Measurements from ENCODE around the gene UBXN1. TPM values are rescaled to one million over a fixed set of nuclear protein-coding genes. Genes with fewer than 3 reads are reported as not detected.

Gene UBXN1
- total RNA-seq, 1 donor from 2014 or later: 106 TPM

GRCh38 chr11:62721994-62722393, 43.1 kb upstream of the UBXN1 start:
- Histone ChIP-seq H3K9me3 (ENCODE audit: control insufficient read depth in 3 of 3, low read length in 3 of 3) (no peaks in the 10 kb centered on the region), H3K36me3 (ENCODE audit: control insufficient read depth in 3 of 3, insufficient read depth in 3 of 3, low read length in 3 of 3) (peaks cover 53 to 62% (median 60%) of the 10 kb centered on the region in 3 donors), H3K9ac (ENCODE audit: low read depth in 1 of 3, low read length in 3 of 3) (no peak overlapping the region), H3K4me3 (ENCODE audit: low read length in 3 of 3) (no peak overlapping the region), H3K4me1 (ENCODE audit: control insufficient read depth in 3 of 3, insufficient read depth in 3 of 3, low read length in 3 of 3) (peaks cover 24 to 29% (median 24%) of the 10 kb centered on the region in 3 donors), H3K27ac (ENCODE audit: low read depth, low read length) (no peak overlapping the region), H3K27me3 (ENCODE audit: control insufficient read depth in 3 of 3, insufficient read depth in 3 of 3, low read length in 3 of 3) (no peaks in the 10 kb centered on the region)

GRCh38 chr11:62719302-62719978, 40.6 kb upstream of the UBXN1 start:
- H3K27ac ChIP-seq (ENCODE audit: low read depth, low read length): no peak overlapping the region
- no peaks in the 10 kb centered on the region for H3K27me3 ChIP-seq (ENCODE audit: control insufficient read depth in 3 of 3, insufficient read depth in 3 of 3, low read length in 3 of 3)
- H3K36me3 ChIP-seq (ENCODE audit: control insufficient read depth in 3 of 3, insufficient read depth in 3 of 3, low read length in 3 of 3): peaks cover 63 to 85% (median 83%) of the 10 kb centered on the region in 3 donors
- H3K4me3 ChIP-seq (ENCODE audit: low read length in 3 of 3): no peak overlapping the region
- H3K9me3 ChIP-seq (ENCODE audit: control insufficient read depth in 3 of 3, low read length in 3 of 3): no peaks in the 10 kb centered on the region
- peaks cover 8 to 11% (median 10%) of the 10 kb centered on the region in 3 donors for H3K4me1 ChIP-seq (ENCODE audit: control insufficient read depth in 3 of 3, insufficient read depth in 3 of 3, low read length in 3 of 3)
- H3K9ac ChIP-seq (ENCODE audit: low read depth in 1 of 3, low read length in 3 of 3): no peak overlapping the region

GRCh38 chr11:62716816-62717215, 37.9 kb upstream of the UBXN1 start:
- Histone ChIP-seq H3K36me3 (ENCODE audit: control insufficient read depth in 3 of 3, insufficient read depth in 3 of 3, low read length in 3 of 3) (peaks cover 58 to 87% (median 82%) of the 10 kb centered on the region in 3 donors), H3K4me1 (ENCODE audit: control insufficient read depth in 3 of 3, insufficient read depth in 3 of 3, low read length in 3 of 3) (peaks cover 0 to 5% (median 3%) of the 10 kb centered on the region in 3 donors), H3K9me3 (ENCODE audit: control insufficient read depth in 3 of 3, low read length in 3 of 3) (no peaks in the 10 kb centered on the region), H3K9ac (ENCODE audit: low read depth in 1 of 3, low read length in 3 of 3) (peak overlapping the region in 1 of 3 donors; percentile 38), H3K27me3 (ENCODE audit: control insufficient read depth in 3 of 3, insufficient read depth in 3 of 3, low read length in 3 of 3) (no peaks in the 10 kb centered on the region), H3K27ac (ENCODE audit: low read depth, low read length) (no peak overlapping the region), H3K4me3 (ENCODE audit: low read length in 3 of 3) (no peak overlapping the region)

DNA sequence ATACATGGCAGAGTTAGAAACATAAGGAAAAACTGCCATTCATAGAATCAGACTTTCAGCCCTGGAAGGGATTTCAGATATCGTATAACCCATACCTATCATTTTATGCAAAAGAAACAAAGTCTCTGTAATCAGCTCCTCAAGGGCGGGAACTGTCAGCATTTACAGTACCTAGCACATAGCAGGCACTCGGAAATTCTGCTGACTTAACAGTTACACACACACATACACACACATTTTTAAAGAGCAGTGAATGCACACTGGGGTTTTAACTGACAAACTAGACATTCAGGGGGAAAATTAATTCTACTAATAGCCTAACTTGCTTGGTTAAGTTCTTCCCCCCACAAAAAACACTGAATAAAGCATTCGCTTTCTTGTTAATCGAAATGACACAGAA, 37.3 kb upstream of the UBXN1 start:
- H3K9ac ChIP-seq (ENCODE audit: low read depth in 1 of 3, low read length in 3 of 3): no peak overlapping the region
- H3K36me3 ChIP-seq (ENCODE audit: control insufficient read depth in 3 of 3, insufficient read depth in 3 of 3, low read length in 3 of 3): peaks cover 52 to 81% (median 80%) of the 10 kb centered on the region in 3 donors
- no peaks in the 10 kb centered on the region for H3K27me3 ChIP-seq (ENCODE audit: control insufficient read depth in 3 of 3, insufficient read depth in 3 of 3, low read length in 3 of 3)
- peaks cover 0 to 5% (median 3%) of the 10 kb centered on the region in 3 donors for H3K4me1 ChIP-seq (ENCODE audit: control insufficient read depth in 3 of 3, insufficient read depth in 3 of 3, low read length in 3 of 3)
- no peak overlapping the region for H3K4me3 ChIP-seq (ENCODE audit: low read length in 3 of 3)
- no peaks in the 10 kb centered on the region for H3K9me3 ChIP-seq (ENCODE audit: control insufficient read depth in 3 of 3, low read length in 3 of 3)
- no peak overlapping the region for H3K27ac ChIP-seq (ENCODE audit: low read depth, low read length)

DNA sequence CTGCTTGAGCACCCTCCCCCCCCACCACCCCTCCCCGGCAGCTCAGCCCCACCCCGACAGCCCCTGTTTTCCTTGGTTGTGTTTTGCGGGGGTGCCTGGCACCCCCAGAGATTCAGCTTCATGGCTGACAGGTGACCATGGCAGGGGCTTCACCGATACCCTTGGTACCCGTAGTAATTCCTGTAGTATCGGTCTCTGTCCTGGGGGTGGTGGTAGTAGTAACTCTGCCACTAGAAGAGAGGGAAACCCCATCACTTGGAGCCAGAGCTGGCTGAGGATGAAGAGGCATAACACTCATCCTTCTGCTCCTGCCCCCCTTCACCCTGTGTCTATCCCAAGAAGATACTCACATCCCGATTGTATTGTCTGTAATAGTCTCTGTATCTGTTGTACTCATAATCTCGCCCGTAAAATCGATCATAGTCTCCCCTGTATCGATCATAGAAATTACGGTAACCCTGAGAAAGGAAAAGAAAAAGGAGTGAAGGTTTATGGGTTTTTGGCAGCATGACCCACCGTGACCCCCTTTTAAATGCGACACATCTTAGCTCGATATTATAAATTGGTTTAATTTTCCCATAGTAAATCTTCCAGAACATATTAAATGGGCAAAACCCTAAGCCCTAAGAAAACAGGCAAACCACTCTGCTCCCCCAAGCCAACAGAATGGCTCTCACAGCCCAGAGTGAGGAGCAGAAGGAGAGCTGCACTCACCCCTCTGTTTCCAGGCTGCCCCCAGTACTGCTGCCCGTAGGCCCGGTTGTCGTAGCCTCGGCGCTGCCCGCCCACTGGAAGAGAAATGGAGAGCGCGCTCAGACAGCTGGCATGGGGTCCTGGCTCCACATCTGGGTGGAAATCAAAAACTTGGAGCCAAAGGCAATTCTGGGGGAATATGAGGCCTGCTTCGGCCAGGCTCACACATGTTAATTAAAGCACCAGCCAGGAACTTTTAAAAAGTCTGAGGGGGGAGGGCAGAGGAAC, 36.6 kb upstream of the UBXN1 start:
- no peak overlapping the region for H3K27ac ChIP-seq (ENCODE audit: low read depth, low read length)

DNA sequence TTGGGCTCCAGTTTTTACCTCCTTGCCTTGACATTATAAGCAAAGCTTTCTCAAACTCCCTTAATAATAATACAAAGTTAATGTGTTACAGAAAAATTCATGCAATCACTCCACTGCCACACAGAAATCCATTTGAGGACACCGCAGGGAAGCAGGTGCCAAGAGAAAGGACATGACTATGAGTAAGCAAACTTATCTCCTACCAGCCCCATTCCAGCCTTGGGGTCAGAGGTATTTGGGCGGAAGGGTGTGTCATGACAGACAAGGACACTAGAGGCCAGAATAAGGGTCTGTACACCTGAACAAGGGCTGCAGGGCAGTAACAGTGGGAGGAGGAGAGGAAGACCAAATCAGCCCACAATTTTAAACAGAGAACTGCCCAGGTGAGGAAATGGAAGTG, 34.5 kb upstream of the UBXN1 start:
- Histone ChIP-seq H3K4me3 (ENCODE audit: low read length in 3 of 3) (no peak overlapping the region), H3K27me3 (ENCODE audit: control insufficient read depth in 3 of 3, insufficient read depth in 3 of 3, low read length in 3 of 3) (no peaks in the 10 kb centered on the region), H3K9ac (ENCODE audit: low read depth in 1 of 3, low read length in 3 of 3) (peak overlapping the region in 1 of 3 donors; percentile 28), H3K9me3 (ENCODE audit: control insufficient read depth in 3 of 3, low read length in 3 of 3) (no peaks in the 10 kb centered on the region), H3K36me3 (ENCODE audit: control insufficient read depth in 3 of 3, insufficient read depth in 3 of 3, low read length in 3 of 3) (peaks cover 40 to 59% (median 56%) of the 10 kb centered on the region in 3 donors), H3K4me1 (ENCODE audit: control insufficient read depth in 3 of 3, insufficient read depth in 3 of 3, low read length in 3 of 3) (peaks cover 19 to 22% (median 22%) of the 10 kb centered on the region in 3 donors), H3K27ac (ENCODE audit: low read depth, low read length) (peak overlapping the region; percentile 23)

More for the DNA sequence above, 36.6 kb upstream of the UBXN1 start:
- Histone ChIP-seq H3K9me3 (ENCODE audit: control insufficient read depth in 3 of 3, low read length in 3 of 3) (no peaks in the 10 kb centered on the region), H3K4me1 (ENCODE audit: control insufficient read depth in 3 of 3, insufficient read depth in 3 of 3, low read length in 3 of 3) (peaks cover 4 to 8% (median 6%) of the 10 kb centered on the region in 3 donors), H3K27me3 (ENCODE audit: control insufficient read depth in 3 of 3, insufficient read depth in 3 of 3, low read length in 3 of 3) (no peaks in the 10 kb centered on the region), H3K4me3 (ENCODE audit: low read length in 3 of 3) (no peak overlapping the region), H3K9ac (ENCODE audit: low read depth in 1 of 3, low read length in 3 of 3) (no peak overlapping the region), H3K36me3 (ENCODE audit: control insufficient read depth in 3 of 3, insufficient read depth in 3 of 3, low read length in 3 of 3) (peaks cover 50 to 77% (median 75%) of the 10 kb centered on the region in 3 donors)

DNA sequence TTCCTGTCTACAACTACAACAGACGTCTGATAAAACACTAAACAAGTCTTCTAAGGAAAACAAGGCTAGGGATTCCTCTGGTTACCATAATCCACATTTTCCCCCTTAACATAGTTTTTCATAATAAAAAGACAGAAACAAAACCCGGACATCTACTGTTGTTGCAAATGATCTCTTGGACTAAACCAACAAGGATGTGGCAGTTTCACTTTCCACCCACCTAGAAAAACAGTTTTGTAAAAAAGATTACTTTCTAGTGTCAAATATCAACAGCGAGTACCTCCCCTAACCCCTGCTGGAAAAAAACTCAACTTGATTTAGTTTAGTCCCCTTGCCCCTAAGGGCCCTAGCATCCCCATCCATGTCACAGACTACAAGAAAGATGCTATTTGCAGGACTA, 34.0 kb upstream of the UBXN1 start:
- Histone ChIP-seq H3K27me3 (ENCODE audit: control insufficient read depth in 3 of 3, insufficient read depth in 3 of 3, low read length in 3 of 3) (no peaks in the 10 kb centered on the region), H3K27ac (ENCODE audit: low read depth, low read length) (peak overlapping the region; percentile 23), H3K36me3 (ENCODE audit: control insufficient read depth in 3 of 3, insufficient read depth in 3 of 3, low read length in 3 of 3) (peaks cover 38 to 57% (median 54%) of the 10 kb centered on the region in 3 donors), H3K4me1 (ENCODE audit: control insufficient read depth in 3 of 3, insufficient read depth in 3 of 3, low read length in 3 of 3) (peaks cover 21 to 27% (median 27%) of the 10 kb centered on the region in 3 donors), H3K9me3 (ENCODE audit: control insufficient read depth in 3 of 3, low read length in 3 of 3) (no peaks in the 10 kb centered on the region), H3K4me3 (ENCODE audit: low read length in 3 of 3) (no peak overlapping the region), H3K9ac (ENCODE audit: low read depth in 1 of 3, low read length in 3 of 3) (no peak overlapping the region)

DNA sequence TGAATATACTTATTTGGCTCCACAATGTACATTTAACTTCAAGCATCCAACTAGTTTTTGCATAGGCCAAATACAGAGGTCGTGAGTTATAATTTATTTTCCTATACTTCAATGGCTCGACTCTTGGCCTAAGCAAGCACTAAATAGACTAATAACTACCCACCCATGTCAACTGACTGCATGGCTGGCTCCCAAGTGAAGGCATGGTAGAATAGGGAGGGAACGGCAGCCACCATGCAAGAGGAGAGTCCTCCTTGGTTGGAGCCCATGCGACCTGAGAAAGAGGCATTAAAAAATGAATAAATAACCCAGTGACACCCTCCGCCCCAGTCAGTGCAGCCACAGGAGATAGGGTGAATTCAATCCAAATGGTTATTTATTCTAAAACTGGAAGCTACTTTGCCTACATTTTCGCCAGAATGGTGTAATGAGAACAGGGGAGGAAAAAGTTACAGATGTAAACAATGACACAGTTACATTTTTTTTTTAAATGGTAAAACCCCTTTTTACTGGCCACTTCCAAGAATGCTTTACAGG, 33.5 kb upstream of the UBXN1 start:
- H3K4me3 ChIP-seq (ENCODE audit: low read length in 3 of 3): no peak overlapping the region
- no peak overlapping the region for H3K27ac ChIP-seq (ENCODE audit: low read depth, low read length)
- H3K36me3 ChIP-seq (ENCODE audit: control insufficient read depth in 3 of 3, insufficient read depth in 3 of 3, low read length in 3 of 3): peaks cover 34 to 51% (median 49%) of the 10 kb centered on the region in 3 donors
- H3K9me3 ChIP-seq (ENCODE audit: control insufficient read depth in 3 of 3, low read length in 3 of 3): no peaks in the 10 kb centered on the region
- no peaks in the 10 kb centered on the region for H3K27me3 ChIP-seq (ENCODE audit: control insufficient read depth in 3 of 3, insufficient read depth in 3 of 3, low read length in 3 of 3)
- H3K9ac ChIP-seq (ENCODE audit: low read depth in 1 of 3, low read length in 3 of 3): no peak overlapping the region
- peaks cover 21 to 31% (median 30%) of the 10 kb centered on the region in 3 donors for H3K4me1 ChIP-seq (ENCODE audit: control insufficient read depth in 3 of 3, insufficient read depth in 3 of 3, low read length in 3 of 3)

DNA sequence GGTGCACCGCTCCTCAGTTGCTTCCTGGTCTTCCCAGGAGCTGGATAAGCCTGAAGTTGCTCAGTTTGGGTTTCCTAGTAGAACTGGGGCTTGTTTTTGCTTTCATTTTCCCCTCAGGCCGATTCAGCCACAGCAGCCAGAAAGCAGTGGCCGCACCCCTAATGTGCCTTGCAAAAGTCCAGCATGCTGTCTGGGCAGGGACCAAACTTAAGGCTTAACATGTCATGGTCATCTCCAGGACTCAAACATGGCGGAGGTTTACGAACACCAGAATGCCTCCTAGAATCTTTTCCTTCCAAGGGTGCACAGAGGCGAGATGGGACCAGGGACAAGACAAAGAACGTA, 31.1 kb upstream of the UBXN1 start:
- Histone ChIP-seq H3K4me1 (ENCODE audit: control insufficient read depth in 3 of 3, insufficient read depth in 3 of 3, low read length in 3 of 3) (peaks cover 40 to 51% (median 49%) of the 10 kb centered on the region in 3 donors), H3K36me3 (ENCODE audit: control insufficient read depth in 3 of 3, insufficient read depth in 3 of 3, low read length in 3 of 3) (peaks cover 15 to 29% (median 28%) of the 10 kb centered on the region in 3 donors), H3K4me3 (ENCODE audit: low read length in 3 of 3) (peak overlapping the region; percentile 88 to 97 (median 93))

More for the DNA sequence above, 31.1 kb upstream of the UBXN1 start:
- H3K9ac ChIP-seq (ENCODE audit: low read depth in 1 of 3, low read length in 3 of 3): peak overlapping the region; percentile 81 to 99 (median 99)
- peak overlapping the region; percentile 88 for H3K27ac ChIP-seq (ENCODE audit: low read depth, low read length)
- H3K9me3 ChIP-seq (ENCODE audit: control insufficient read depth in 3 of 3, low read length in 3 of 3): no peaks in the 10 kb centered on the region
- no peaks in the 10 kb centered on the region for H3K27me3 ChIP-seq (ENCODE audit: control insufficient read depth in 3 of 3, insufficient read depth in 3 of 3, low read length in 3 of 3)

Data from skeletal muscle tissue (tissue), 4 donors.